HG03457 (cell line): Measurements from ENCODE around the gene ERCC3.

Source experiments
- ATAC-seq: cut with Tn5 transposase; IDR thresholded peaks from one replicate; pipeline ENCODE4 v1.9.1; 2021; ENCODE audit warnings: moderate number of reproducible peaks; ENCODE audit not compliant: unreplicated experiment

Gene ERCC3

GRCh38 chr2:127293748-127294562, at the start of gene ERCC3:
Gene ERCC3, minus strand, starts transcription at chr2:127294144. Its CDS starts 63 bp downstream, at chr2:127294081.
- peak; percentile 98 for ATAC-seq

GRCh38 chr2:127343277-127343676, 49.3 kb upstream of the ERCC3 start:
- ATAC-seq, result no peak

GRCh38 chr2:127342101-127342500, 48.2 kb upstream of the ERCC3 start:
- ATAC-seq, result peak; percentile 69

- no peak for ATAC-seq
Observed at GRCh38 chr2:127332335-127332734, 38.4 kb upstream of the ERCC3 start.

GRCh38 chr2:127330753-127331152, 36.8 kb upstream of the ERCC3 start:
- no peak for ATAC-seq

- ATAC-seq, result no peak
Observed at GRCh38 chr2:127326289-127326945, 32.5 kb upstream of the ERCC3 start.

- ATAC-seq, result no peak
Observed at GRCh38 chr2:127324635-127325034, 30.7 kb upstream of the ERCC3 start.

GRCh38 chr2:127321303-127321702, 27.4 kb upstream of the ERCC3 start:
- no peak for ATAC-seq

- ATAC-seq, result no peak
Observed at GRCh38 chr2:127320586-127321275, 26.8 kb upstream of the ERCC3 start.

- ATAC-seq, result no peak
Observed at GRCh38 chr2:127320067-127320466, 26.1 kb upstream of the ERCC3 start.

- ATAC-seq, result no peak
Observed at GRCh38 chr2:127314193-127314988, 20.4 kb upstream of the ERCC3 start.

GRCh38 chr2:127313406-127313805, 19.5 kb upstream of the ERCC3 start:
- ATAC-seq, result peak; percentile 94

GRCh38 chr2:127310980-127311379, 17.0 kb upstream of the ERCC3 start:
- no peak for ATAC-seq

- ATAC-seq, result no peak
Observed at GRCh38 chr2:127309468-127309867, 15.5 kb upstream of the ERCC3 start.

GRCh38 chr2:127308586-127309138, 14.7 kb upstream of the ERCC3 start:
- no peak for ATAC-seq

GRCh38 chr2:127305990-127306585, 12.1 kb upstream of the ERCC3 start:
- ATAC-seq, result no peak

- ATAC-seq, result no peak
Observed at GRCh38 chr2:127302168-127302567, 8.2 kb upstream of the ERCC3 start.

- ATAC-seq, result no peak
Observed at GRCh38 chr2:127293386-127293747, 577 bp downstream of the ERCC3 start.

- no peak for ATAC-seq
Observed at GRCh38 chr2:127288274-127288673, 5.7 kb downstream of the ERCC3 start.

GRCh38 chr2:127283275-127283674, 10.7 kb downstream of the ERCC3 start:
- ATAC-seq, result no peak
